GM12872 (cell line): Measurements from ENCODE around the gene ETV6.

Experiments used
- TF ChIP-seq, protein P1 (sequence below): IDR thresholded peaks from 3 replicates; pipeline ENCODE4 v1.5.1; 2011; ENCODE audit warnings: low read depth, mild to moderate bottlenecking, low read length, moderate library complexity; ENCODE audit not compliant: insufficient read depth

ETV6 gene

DNA sequence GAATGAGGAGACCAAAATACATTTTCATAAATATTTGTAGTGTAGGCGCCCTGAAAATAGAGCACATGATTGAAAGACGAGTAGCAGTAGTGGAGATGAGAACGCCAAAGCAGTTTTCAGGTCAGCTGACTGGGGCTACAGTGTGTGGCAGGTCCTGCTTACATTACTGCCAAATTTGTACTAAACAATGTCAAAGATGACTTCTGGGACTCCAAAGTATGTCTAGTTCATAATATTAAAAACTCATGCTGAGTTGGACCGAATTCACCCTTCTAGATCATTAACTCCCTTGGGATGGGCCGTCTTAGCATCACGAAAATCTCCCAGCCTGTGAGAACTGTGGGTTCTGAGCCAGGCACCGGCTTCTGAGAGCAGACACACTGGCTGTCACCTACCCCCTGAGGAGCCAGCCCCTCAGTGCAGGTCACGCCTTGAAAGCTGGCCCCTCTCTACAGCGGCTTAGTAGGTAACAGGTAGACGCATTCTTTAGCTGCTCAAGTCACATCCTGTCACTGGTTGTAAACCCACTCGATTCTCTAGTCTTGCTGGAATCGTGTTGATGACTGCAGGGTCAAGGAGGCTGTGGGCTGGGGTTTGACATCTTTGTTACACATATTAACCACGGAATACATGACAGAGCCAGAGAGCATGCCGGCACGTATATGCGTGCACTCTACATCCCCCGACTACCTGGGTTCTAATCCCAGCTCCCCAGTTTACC is 210.4 kb downstream of the ETV6 start:
- TF ChIP-seq, protein P1, sequence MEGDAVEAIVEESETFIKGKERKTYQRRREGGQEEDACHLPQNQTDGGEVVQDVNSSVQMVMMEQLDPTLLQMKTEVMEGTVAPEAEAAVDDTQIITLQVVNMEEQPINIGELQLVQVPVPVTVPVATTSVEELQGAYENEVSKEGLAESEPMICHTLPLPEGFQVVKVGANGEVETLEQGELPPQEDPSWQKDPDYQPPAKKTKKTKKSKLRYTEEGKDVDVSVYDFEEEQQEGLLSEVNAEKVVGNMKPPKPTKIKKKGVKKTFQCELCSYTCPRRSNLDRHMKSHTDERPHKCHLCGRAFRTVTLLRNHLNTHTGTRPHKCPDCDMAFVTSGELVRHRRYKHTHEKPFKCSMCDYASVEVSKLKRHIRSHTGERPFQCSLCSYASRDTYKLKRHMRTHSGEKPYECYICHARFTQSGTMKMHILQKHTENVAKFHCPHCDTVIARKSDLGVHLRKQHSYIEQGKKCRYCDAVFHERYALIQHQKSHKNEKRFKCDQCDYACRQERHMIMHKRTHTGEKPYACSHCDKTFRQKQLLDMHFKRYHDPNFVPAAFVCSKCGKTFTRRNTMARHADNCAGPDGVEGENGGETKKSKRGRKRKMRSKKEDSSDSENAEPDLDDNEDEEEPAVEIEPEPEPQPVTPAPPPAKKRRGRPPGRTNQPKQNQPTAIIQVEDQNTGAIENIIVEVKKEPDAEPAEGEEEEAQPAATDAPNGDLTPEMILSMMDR, result no peak

DNA sequence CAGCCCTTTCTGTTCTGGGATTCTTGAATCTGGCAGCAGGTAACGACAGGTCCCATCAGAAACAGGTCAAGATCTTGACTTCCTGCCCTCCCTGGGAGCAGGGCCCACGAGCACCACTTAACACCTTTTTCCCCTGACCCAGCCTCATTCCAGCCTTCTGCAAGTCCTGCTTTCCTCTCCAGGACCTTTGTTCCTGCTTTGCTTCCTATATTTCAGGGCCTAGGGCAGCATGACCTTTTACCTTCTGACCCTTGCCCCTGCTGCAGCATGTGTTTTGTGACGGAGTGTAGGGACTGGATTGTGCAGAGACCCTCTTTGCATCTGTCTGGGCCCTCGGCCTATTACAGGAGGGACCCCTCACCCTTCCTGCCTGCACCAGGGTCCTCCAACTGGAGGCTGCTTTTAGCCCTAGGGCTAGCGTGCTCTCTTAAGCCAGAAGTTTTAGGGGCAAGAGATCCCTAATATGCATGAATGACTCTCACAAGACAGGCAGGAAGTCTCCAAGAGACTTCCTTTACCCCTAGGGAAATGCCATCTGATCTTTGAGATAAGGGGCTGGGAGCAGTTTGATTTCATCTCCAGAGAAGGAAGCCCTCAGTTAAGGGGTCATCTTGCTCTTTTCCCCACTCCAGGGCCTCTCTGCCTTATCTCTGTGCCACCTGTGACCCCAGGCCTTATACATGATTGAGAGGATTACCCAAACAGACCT is 211.8 kb downstream of the ETV6 start:
- TF ChIP-seq, protein P1, result no peak

DNA sequence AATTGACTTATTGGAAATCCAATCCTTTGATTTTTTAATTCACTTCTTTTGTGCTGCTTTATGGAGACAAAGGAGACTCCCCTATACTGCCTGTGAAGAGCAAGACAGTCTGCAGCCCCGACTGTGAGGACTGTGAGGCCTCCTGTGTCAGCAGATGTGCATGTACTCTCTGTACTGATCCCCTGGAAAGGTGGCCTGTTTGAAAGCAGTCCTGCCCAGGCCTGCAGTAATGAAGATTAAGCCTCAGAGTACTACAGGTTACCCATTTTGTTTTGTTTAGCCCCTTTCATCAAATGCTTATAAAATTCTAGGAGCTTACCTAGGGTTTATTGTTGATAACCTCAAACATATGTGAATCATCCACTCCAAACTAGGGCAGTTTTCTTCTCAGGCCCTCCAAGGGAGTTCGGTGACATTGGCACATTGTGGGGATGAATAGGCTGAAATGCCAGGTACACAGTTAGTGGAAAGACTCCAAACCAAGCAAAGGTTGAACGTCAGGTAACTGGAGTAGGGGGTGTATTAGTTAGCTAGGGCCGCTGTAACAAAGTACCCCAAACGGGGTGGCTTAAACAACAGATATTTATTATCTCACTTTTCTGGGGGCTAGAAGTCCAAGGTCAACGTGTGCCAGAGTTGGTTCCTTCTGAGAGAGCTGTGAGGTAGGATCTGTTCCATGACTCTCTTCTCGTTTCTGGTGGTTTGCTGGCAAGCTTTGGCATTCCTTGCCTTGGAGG is 212.6 kb downstream of the ETV6 start:
- TF ChIP-seq, protein P1, result no peak

DNA sequence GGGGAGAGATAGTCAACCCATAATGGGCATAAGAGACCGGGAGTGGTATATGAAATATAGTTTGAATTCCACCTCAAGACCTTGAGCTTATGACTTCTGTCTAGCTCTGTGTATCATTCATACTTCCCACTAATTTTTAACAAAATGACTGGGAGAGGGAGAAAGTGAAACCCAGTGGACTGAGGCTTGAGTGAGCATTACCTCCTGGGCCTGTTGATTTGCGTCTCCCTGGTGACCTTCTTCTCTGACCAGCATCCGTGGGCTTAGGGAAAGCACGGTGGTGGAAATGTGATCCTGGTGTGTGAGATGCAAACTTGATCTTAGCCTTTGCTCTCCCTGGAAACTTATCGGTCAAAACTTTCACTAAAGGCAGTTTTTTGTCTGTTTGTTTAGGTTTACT is 213.3 kb downstream of the ETV6 start:
- TF ChIP-seq, protein P1, result no peak

DNA sequence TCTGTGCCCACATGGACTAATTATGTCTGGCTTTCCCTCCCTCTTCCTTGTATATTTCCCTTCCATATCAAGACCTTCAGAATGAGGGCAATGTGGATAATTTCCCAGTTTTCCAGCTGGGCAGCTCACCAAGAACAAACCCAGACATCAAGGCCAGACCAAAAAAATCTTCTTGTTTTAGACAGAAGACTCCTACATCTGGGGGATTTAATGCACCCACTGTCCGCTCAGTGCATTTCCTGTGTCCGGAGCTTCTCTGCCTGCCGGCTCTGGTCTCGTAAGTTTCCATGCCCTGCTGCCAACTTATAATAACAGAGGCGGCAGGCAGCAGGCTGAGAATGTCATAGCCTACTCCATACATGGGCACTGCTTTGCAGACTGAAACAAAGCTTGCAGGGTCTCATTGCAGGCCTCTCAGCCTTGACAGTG is 214.0 kb downstream of the ETV6 start:
- TF ChIP-seq, protein P1, result no peak

DNA sequence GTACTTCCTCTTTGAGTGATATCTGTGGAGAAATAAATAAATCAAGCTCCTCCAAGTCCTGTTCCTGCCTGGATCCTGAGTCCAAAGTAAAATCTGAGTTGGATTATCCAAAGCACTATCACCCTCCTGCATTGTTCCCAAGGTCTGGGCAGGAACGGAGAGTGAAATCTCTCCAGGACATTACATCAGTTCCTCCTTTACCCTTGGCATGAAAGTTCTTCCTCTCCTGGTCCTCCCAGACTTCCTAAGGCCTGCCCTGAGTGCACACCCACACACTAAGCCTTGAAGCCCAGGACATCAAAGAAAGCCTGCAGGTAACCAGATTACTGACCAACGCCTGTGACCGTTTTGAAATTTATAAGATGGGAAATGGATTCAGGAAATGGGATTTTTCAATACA is 214.5 kb downstream of the ETV6 start:
- TF ChIP-seq, protein P1, result no peak

DNA sequence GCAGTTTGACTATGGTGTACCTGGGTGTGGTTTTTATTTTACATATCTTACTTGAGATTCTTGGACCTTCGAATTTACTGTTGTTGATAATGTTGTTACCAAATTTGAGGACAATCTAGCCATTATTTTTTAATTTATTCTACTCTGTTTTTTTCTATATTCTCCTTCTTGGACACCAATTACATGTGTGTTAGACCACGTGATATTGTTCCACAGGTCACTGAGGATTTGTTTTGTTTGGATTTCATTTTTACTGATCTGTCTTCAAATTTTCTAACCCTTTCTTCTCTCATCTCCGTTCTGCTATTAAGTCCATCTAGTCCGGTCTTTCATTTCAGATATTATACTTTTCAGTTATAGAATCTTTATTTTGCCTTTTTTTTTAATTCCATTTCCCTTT is 216.3 kb downstream of the ETV6 start:
- TF ChIP-seq, protein P1, result no peak
